CD4-positive, alpha-beta T cell treated with Interleukin-15 for 1 hour (primary cell): Measurements from ENCODE around the gene SESN1.
"Not testable (repeated sequence)": the region's sequence is repeated elsewhere in the genome, so short reads cannot be mapped to it uniquely, and the experiment has no call there.

Source experiments
- DNase-seq: peaks from one replicate; pipeline ENCODE4 v3.0.0-alpha.2; 2020

The SESN1 gene

DNA sequence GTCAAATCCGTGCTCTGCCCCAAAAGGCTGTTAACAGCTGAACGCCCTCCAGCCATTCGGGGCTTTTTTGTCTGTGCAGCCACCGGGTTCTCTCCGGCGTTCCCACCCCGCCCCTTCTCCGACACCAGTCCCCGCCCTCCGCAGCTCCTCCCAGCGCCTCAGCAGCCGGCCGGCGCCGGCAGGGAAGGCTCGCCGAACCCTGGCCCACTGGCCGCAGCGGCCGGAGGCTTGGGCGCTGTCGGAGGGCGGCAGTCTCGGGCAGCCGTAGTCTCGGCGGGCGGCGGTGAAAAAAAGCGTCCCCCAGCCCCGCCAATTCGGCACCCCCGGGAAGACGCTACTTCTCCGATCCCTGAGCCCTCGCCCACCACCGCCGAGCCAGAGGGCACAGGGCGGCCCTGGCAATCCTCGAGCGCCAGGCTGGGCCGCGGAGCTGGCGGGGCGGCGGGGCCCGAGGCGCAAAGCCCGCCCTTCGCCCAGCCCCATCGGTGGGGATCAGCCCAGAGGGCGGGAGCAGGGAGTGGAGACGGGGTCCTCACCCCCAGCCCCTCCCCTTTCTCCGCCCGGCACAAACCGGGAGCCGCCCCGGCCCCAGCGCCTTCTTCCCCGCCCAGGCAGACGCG is at the start of gene SESN1:
TSS of gene SESN1 (minus strand) at position 431 of the 620 bp plus-strand sequence. CDS start 773 bp downstream, outside the sequence.
- DNase-seq: peak; percentile 87

DNA sequence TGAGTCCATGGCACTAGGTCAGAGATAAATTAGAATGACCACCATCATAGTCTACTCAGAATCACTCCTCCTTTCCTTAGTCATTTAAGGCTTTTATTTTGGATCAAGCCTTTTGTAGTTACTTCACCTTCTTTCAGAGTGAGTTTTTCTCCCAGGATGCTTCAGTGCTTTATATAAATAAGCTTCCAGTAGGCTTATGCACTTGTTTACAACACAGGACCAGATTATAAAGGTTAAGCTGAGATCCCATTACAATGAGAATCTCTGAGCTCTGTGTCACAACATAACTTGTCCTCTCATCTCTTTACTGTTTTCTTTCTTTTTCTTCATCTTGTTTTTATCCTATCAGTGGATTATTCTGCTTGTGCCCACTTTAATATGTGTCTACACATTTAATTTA is 48.5 kb upstream of the SESN1 start:
- no peak for DNase-seq

DNA sequence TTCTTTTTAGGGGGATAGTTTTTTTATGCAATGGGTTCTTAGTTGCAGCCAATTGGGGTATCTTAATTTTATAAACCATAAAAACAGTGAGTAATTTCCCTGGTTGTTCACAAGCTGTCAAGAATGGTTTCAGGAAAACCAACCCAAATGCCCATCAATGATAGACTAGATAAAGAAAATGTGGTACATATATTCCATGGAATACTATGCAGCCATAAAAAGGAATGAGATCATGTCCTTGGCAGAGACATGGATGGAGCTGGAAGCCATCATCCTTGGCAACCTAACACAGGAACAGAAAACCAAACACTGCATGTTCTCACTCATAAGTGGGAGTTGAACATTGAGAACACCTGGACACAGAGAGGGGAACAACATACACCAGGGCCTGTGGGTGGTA is 47.4 kb upstream of the SESN1 start:
- DNase-seq: not testable (repeated sequence)

DNA sequence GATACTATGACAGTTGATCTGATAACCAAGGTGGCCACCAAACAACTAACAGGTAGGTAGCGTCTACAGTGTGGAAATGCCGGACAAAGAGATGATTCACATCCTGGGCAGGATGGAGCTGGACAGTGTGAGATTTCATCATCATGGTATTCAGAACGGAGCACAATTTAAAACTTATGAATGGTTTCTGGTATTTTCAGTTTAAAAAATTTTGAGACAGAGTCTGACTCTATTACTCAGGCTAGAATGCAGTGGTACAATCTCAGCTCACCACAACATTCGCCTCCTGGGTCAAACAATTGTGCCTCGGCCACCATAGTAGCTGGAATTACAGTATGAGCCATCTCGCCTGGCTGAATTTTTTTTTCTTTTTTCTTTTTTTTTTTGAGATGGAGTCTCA is 44.5 kb upstream of the SESN1 start:
- DNase-seq: no peak

DNA sequence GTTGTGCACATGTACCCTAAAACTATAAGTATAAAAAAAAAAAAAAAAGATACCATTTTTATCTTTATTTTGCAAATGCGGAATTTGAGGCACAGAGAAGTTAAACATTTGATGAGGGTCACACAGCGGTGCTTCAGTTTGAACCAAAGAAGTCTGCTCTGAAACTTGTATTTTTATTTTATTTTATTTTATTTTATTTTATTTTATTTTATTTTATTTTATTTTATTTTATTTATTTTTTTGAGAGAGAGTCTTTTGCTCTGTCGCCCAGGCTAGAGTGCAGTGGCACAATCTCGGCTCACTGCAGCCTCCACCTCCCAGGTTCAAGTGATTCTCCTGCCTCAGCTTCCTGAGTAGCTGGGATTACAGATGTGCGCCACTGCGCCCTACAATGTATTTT is 41.9 kb upstream of the SESN1 start:
- DNase-seq: not testable (repeated sequence)

DNA sequence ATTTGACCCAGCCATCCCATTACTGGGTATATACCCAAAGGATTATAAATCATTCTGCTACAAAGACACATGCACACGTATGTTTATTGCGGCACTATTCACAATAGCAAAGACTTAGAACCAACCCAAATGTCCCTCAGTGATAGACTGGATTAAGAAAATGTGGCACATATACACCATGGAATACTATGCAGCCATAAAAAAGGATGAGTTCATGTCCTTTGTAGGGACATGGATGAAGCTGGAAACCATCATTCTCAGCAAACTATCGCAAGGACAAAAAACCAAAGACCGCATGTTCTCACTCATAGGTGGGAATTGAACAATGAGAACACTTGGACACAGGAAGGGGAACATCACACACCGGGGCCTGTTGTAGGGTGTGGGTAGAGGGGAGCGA is 41.4 kb upstream of the SESN1 start:
- DNase-seq: not testable (repeated sequence)

DNA sequence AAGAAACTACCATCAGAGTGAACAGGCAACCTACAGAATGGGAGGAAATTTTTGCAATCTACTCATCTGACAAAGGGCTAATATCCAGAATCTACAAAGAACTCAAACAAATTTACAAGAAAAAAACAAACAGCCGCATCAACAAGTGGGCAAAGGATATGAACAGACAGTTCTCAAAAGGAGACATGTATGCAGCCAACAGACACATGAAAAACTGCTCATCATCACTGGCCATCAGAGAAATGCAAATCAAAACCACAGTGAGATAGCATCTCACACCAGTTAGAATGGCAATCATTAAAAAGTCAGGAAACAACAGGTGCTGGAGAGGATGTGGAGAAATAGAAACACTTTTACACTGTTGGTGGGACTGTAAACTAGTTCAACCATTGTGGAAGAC is 41.0 kb upstream of the SESN1 start:
- DNase-seq: not testable (repeated sequence)

DNA sequence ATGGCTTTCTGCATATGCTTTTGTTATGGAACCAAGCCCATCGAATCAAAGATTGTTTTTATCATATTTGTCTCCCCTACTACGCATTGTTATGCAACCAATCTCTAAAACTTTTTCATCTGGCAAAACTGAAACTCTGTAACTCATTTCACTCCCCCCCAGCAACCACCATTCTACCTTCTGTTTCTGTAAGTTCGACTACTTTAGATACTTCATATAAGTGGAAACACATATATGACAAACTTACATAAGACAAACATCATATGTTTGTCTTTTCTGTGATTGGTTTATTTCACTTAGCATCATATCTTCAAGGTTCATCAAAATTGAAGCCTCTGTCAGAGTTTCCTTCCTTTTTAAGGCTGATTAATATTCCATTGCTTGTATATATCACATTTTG is 35.4 kb upstream of the SESN1 start:
- DNase-seq: no peak

DNA sequence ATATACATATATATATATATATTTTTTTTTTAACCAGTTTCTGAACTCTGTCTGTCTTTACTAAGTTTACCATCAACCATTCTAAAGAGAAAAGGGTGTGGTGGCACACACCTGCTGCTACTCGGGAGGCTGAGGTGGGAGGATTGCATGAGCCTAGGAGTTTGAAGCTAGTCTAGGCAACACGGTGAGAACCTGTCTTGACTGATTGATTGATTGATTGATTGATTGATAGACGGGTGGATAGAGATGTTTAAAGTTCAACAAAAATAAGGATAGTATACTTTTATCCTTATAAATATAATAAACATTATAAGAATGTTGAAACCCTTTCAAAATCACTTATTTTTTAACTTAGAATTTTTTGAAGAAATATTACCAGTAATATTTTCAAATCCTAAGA is 30.9 kb upstream of the SESN1 start:
- no peak for DNase-seq

DNA sequence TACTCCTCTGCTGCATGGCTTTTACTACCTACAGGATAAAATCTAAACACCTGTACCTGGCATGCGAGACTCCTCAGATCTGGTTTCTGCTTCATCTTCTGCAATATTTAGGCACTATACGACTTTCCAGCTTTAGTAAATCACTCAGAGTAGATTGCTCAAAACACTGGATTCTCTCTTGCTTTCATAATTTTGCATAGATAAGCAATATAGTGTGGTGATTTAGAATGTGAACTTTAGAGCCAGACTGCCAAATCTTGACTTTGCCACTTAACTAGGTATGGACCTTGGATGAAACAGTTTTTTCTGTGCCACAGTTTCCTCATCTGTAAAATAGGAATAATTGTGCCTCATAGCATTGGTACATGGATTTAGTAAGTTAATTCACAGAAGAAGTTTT is 29.6 kb upstream of the SESN1 start:
- no peak for DNase-seq

DNA sequence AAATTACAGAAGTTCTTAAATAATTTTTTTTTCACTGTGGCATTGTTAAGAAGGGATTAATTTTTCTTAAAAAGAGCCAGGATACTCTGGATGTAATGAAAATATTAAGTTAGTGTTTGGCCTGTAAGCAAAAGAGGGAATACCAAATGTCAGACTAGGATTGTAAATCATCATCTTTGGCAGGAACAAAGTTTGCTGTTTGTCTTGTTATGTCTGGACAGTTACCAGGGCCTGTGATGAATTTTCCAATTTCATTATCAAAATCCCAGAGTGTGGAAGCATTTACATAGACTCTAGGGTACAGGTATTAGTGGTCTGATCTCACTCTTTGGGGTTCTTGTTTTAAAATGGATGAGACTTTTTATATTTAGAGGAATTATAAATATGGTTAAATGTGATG is 26.8 kb upstream of the SESN1 start:
- DNase-seq: no peak

DNA sequence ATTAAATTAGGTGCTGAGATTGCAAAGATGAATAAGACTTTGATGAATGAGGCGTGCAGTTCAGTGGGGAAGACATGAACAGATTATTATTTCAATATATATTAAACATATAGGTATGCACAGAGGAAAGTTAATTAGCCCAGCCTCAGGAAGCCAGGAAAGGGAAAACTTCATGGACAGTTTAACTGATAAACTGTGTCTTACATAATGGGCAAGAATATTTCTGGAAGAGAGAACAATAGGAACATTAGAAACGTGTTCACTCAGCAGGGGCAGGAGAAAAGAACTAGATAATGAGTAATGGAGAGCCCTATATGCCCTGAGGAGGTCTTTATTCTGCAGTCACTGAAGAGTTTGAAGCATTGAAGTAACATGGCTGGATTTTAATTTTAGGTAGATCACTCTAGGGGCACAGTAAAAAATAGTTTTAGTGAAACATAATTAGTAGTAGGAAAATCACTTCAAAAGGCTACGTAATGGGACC is 24.3 kb upstream of the SESN1 start:
- no peak for DNase-seq

DNA sequence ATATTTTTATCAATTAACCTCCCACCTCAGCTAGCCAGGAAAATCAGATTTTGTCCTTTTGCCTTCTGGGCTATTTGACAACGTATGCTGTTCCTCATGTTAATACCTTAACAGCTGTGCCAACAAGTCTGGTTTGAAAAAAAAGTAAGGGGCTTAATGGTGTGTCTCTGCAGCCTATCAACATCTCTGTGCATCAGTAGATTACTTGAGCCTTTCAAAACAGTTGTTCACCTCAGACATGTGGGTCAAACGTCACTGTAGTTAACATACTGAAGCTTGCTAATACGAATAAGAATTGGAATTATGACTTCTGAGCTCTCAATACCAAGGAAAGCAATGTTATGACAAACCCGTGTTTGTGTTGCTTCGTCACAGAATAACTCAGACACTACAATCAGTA is 23.7 kb upstream of the SESN1 start:
- DNase-seq: no peak

DNA sequence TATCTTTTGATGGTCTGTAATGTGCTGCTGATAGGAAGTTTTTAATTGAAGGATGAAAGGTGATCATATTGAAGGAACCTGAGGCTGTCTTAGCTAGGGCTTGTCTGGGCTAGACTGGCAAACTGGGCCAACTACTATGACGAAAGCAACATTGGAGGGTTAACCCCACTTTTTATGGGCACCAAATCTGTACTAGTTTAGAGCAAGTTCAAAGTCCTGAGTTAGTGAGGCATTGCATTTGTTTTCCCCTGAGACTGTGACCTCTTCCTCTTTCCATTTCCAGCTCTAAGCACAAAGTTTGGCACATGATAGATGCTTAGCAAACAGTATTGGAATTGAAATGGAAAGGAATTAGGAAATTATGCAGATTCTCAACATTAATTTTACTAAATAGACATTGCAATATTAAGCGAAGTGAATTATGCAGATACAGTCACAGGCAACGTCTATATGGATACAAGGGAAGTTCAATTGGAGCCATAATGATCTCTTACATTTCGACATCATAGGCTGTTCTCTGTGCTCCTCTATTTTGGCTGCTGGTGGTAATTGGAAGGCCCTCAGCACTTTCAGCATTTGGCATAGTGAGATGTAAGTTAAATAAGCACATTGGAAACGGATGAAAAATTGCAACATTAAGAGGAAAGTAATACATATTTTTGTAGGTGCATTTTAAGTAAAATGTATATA is 22.8 kb upstream of the SESN1 start:
- peak; percentile 30 for DNase-seq

DNA sequence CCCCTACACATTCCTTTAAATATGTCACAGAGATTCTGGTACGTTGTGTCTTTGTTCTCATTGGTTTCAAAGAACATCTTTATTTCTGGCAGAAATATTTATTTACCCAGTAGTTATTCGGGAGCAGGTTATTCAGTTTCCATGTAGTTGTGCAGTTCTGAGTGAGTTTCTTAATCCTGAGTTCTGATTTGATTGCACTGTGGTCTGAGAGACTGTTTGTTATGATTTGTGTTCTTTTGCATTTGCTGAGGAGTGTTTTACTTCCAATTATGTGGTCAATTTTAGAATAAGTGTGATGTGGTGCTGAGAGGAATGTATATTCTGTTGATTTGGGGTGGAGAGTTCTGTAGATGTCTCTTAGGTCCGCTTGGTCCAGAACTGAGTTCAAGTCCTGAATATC is 18.0 kb upstream of the SESN1 start:
- DNase-seq: not testable (repeated sequence)

DNA sequence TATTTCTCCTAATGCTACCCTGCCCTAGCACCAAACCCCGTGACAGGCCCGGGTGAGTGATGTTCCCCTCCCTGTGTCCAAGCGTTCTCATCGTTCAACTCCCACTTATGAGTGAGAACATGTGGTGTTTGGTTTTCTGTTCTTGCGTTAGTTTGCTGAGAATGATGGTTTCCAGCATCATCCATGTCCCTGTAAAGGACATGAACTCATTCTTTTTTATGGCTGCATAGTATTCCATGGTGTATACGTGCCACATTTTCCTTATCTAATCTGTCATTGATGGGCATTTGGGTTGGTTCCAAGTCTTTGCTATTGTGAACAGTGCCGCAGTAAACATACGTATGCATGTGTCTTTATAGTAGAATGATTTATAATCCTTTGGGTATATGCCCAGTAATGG is 15.0 kb upstream of the SESN1 start:
- not testable (repeated sequence) for DNase-seq

DNA sequence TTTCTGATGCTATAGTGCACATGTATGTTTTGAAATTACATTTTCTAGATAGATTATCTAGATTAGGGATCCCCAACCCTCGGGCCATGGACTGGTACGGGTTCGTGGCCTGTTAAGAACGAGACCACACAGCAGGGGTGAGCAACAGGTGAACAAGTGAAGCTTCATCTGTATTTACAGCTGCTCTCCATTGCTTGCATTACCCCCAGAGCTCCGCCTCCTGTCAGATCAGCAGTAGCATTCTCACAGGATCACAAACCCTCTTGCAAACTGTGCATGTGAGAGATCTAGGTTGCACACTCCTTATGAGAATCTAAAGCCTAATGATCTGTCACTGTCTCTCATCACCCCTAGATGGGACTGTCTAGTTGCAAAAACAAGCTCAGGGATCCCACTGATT is 11.0 kb upstream of the SESN1 start:
- DNase-seq: no peak

DNA sequence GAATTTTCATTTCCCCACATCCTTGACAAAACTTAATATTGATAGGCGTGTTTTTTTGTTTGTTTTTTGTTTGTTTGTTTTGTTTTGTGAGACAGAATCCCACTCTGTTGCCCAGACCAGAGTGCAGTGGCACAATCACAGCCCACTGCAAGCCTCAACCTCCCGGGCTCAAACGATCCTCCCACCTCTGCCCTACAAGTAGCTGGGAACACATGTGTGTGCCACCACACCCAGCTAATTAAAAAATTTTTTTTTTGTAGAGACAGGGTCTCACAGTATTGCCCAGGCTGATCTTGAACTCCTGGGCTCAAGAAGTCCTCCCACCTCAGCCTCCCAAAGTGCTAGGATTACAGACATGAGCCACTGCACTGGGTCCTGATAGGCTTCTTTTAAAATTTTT is 9.9 kb upstream of the SESN1 start:
- DNase-seq: no peak

DNA sequence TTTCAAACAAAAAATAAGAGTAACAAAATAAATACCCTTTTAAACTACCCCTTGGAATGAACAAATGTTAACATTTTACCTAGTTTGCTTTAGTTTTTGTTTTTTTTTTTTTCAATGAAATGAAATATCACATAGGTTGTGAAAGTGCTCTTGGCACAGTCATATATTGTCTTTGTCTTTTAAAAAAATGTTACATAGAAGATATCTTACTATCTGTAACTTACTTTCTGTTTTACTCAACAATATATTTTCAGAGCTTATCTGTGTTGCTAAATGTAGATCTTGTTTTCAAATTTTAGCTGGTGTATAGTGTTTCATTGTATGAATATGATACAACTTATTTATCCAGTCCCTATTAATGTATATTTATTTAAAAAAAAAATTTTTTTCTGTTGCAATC is 9.3 kb upstream of the SESN1 start:
- DNase-seq: no peak

DNA sequence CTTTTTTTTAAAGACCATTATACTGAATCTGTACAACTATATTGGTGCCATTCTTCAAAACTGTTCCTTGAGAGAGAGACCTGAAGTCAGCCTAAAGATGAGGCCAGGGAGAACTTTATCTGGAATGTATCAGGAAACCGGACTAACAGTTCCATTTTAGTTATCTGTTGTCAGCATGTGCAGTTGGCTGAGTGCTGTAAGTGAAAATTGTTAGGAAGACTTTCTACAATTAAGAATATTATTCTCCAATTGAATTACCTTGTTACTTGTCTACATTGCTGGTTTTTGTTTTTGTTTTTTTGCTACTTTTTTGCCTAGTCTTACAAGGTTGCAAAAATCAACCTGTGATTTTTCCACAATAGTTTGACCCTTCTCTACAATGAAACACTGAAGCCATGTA is 8.1 kb upstream of the SESN1 start:
- DNase-seq: no peak

DNA sequence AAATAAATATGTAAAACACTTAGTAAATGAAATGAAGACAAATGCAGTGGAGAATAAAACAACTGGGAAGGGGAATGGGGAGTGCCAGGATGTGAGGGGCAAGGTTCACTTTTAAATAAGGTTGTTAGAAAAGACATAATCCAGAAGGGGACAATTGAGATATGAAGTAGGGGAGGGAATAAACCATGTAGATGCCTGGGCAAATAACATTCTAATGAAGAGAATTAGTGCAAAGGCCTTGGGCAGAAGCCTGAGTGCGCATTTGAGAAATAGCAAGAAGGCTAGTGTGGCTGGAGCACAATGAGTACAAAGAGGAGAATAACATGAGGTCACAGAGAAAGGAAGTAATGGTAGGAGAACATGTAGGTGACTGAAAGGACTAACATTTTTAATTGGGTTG is 3.0 kb upstream of the SESN1 start:
- no peak for DNase-seq

DNA sequence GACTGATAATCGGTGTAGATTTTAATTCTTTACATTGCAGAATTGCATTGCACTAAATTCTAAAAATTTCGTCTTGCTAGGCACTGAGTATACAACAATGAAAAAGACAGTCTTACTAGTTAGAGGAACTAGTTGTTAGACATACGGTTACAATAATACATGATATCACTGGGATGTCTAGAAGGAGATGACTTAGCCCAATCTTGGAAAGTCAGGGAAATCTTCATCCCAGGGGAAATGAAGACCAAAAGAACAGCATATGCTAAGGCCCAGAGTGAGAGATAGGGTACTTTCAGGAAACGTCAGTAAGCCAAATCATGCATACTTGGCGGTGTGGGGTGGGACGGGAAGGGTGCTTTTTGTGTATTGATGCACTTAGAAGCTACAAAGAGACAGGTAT is 1.6 kb upstream of the SESN1 start:
- no peak for DNase-seq

DNA sequence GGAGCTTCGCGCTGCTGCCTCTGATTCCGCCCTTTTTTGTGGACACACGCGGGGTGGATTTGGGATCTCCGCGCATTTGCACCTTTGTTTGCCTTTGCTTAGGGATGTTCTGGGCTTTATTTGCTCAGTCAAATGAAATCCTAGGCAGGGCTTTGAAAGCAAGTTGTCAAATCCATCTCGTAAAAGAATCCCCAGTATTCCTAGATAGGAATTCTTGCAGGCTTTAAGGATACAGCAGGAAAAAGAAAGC is 1.1 kb upstream of the SESN1 start:
- DNase-seq: no peak

DNA sequence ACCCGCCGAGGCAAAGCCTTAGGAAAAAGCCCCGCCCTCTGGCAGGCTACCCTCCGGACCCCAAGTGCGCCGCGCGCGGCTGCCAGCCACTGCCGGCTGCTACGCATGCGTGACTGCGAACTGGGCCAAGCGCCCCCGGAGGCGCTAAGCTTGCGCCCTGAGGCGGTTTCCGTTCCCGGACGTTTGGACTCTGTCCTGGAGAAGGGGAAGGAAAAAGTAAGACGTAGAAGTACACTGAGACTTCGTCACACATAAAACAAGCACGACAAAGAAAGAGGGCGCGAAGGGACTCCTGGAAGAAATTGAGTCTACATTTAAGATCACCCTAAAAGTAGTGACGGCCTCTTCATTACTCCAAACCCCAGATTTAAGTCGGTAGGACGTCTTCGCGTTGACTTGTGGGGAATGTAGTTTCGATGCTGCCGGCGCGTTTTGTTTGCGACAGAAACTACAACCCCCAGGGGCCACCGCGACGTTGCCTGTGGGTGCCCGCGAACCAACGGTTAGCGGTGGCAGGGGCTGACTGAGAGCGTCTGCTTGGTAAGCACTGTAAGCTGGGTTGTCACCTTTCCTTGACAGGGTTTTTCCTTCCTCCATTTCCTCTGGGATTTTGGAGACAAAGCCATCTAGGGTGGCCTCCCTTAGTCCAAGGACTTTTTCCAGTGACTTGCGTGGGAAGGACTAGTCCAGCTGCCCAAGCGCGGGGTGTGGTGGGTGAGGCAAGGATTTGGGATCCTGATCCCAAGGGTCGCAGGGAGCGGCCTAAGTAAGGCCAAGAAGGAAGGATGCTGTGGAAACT is 589 bp upstream of the SESN1 start, which contains the start of gene CEP57L1:
TSS of gene CEP57L1 (plus strand) at position 472 of the 799 bp plus-strand sequence. CDS start 49,715 bp downstream, outside the sequence.
- DNase-seq: peak; percentile 95
